ENCODE results near the gene CDK11A.
"Not testable (repeated sequence)": the region's sequence is repeated elsewhere in the genome, so short reads cannot be mapped to it uniquely, and the experiment has no call there.

The CDK11A gene

GRCh38 chr1:1683104-1683905 is 40.9 kb downstream of the CDK11A start:
- no peak for DNase-seq

GRCh38 chr1:1680912-1681273 is 43.3 kb downstream of the CDK11A start:
- no peak for DNase-seq

- no peak for DNase-seq
Measured at GRCh38 chr1:1680031-1680911, 43.9 kb downstream of the CDK11A start.

- DNase-seq, result peak in 1 of 2 donors; percentile 62
Measured at GRCh38 chr1:1678581-1679380, 45.4 kb downstream of the CDK11A start.

GRCh38 chr1:1677718-1678580 is 46.2 kb downstream of the CDK11A start:
- DNase-seq, result peak; percentile 43 to 57

GRCh38 chr1:1676087-1676486 is 48.1 kb downstream of the CDK11A start:
- DNase-seq, result not testable (repeated sequence)

GRCh38 chr1:1675218-1675617 is 48.9 kb downstream of the CDK11A start:
- not testable (repeated sequence) for DNase-seq

- not testable (repeated sequence) for DNase-seq
Measured at GRCh38 chr1:1674806-1675205, 49.4 kb downstream of the CDK11A start.

- no peak for DNase-seq
Measured at GRCh38 chr1:1672181-1672965, 51.8 kb downstream of the CDK11A start.

GRCh38 chr1:1671365-1672119 is 52.6 kb downstream of the CDK11A start:
- no peak for DNase-seq

- DNase-seq, result no peak
Measured at GRCh38 chr1:1670866-1671265, 53.3 kb downstream of the CDK11A start.

- no peak for DNase-seq
Measured at GRCh38 chr1:1669468-1670440, 54.4 kb downstream of the CDK11A start.

GRCh38 chr1:1666526-1666925 is 57.6 kb downstream of the CDK11A start:
- no peak for DNase-seq

GRCh38 chr1:1665815-1666251 is 58.3 kb downstream of the CDK11A start:
- peak in 1 of 2 donors; percentile 43 for DNase-seq

GRCh38 chr1:1664941-1665814 is 59.0 kb downstream of the CDK11A start:
- DNase-seq, result no peak

GRCh38 chr1:1664318-1664717 is 59.8 kb downstream of the CDK11A start:
- not testable (repeated sequence) for DNase-seq

GRCh38 chr1:1662830-1663560 is 61.2 kb downstream of the CDK11A start:
- DNase-seq, result not testable (repeated sequence)

Measured in CD4-positive, alpha-beta T cell treated with Interferon alpha-2 for 1 hour (primary cell).